ENCODE data around the gene MAP3K14.

The MAP3K14 gene

DNA sequence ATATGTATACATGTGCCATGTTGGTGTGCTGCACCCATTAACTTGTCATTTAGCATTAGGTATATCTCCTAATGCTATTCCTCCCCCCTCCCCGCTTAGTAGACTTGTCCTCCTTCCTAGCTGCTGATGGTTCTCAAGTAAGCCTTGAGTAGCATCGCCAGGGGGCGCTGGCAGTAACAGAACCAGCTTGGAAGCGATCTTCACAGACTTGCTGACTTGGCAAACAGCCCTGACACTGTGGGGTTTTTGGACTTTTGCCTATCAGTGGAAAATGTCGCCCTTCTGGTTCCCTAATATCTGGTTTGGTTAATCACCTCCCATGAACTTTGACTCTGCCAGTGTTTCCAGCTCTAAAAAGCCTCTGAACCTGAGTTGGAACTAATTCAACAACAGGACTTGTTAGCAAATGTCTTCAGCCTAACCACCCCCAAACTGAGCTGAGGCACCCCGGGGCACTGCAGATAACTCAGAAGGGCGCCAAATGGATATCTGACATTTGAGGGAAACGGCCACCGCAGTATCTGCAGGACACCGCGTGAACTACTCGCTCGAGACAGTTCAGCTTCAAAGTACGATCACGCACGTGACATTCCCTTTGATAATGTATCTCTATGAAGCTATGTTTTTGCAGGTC, 39.5 kb downstream of the MAP3K14 start:
- FAIRE-seq = peak; percentile 73

DNA sequence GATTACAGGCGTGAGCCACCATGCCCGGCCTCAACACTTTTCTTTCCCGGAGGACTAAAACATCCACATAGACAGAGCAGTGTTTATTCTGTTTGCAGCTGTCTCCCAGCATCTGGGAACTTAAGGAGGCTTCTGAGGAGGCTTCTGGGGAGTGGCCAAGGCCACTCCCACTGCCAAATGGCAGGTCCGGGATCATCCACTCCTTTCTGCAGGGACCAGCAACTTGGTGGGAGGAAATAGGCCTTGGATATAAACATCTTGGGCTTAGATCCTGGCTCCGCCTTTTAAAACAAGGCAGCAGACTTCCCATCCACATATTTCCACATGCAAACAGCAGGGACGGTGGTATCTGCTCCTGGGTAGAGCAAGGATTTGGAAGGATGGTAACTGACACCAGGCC, 40.8 kb downstream of the MAP3K14 start:
- FAIRE-seq = no peak

DNA sequence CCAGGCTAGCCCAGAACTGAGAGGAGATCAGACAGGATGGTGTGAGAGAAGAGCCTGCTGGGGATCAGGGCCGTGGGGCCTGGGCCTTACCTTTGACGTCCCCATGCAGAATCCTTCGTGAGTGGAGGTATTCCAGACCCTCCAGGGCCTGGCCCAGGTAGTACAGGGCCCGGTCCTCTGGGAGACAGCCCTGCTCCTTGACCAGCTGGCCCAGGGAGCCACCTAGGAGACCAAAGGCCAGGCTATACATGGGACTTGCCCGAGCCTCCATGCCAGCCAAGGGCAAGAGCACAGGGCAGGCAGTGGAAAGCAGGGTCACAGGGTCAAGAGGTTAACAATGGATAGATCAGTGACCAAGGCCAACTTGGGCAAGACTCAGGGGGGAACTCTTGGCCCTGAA, 42.8 kb downstream of the MAP3K14 start:
- FAIRE-seq = no peak

DNA sequence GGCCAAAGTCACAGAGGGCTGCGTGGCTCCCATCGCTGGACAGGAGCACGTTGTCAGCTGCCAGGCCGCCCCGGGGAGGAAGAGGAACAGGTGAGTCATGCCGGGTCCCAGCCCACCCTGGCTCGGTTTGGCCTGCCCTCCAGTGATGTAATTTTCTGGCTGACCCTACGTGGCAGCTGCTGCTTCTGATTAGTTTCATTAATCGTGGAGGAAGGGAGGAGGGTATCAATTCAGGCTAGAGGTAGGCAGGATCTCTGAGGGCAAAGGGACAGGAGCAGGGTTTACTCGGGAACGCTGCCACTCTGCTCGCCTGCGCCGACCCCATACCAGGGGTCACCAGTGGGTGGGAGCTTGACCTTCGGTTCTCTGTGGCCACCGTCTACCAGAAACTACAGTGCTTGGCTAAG, 43.3 kb downstream of the MAP3K14 start:
- FAIRE-seq = no peak

DNA sequence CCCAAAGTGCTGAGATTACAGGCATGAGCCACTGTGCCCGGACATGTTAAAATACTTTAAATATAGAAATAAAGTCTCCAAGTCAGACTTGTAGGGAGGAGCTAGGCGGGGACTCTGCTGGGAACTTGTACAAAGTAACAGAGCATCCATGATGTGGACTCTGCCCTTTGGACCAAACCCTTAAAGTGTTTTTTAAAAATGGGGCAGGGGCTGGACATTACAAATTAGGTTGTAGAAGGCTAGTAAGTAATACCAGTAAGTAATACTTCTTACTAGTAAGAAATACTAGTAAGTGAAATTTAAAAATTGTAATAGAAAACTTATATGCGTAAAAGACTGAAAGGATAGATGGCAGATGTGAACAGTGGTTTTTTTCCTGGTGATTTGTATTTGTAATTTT, 45.2 kb downstream of the MAP3K14 start:
- no peak for FAIRE-seq

DNA sequence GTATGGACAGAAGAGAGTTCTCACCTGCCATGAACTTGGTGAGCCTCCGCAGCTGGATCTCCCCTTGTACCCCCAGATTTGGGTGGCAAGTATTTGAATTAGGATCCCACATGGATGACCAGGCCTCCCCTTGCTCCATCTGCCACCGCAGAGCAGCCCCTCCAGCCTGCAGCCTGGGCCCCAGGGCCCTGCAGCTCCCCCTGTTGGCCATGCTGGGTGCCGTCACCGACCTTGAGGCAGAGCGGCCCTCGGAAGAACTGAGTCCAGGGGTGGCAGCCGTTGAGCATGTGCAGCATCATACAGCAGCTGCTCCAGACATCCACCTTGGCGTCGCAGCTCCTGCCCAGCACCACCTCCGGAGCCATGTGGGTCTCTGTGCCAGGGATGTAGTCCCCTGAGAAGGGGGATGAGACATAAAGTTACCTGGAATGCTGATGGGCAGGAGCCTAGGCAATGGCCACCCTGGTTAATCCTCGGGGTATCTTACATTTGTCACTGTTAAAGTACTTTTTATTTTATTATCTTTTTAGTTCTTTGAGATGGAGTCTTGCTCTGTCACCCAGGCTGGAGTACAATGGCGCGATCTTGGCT, 45.9 kb downstream of the MAP3K14 start:
- no peak for FAIRE-seq

DNA sequence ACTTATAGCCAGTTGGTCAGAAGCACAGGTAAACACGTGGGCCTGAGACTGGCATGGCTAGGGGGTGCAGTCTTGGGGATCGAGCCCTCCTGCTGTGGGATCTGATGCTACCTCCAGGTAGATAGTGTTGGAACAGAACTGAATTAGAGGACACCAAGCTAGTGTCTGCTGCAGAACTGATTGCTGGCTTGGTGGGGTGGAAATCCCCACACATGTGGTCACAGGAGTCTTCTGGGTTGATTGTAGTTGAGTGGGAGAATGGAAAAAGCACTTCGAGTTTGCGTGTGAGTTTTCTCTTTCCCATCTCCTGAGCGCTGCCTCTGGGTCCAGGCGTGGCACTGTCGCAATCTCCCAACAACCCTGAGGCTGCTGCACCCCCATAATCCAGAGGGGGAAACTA, 46.9 kb downstream of the MAP3K14 start:
- FAIRE-seq = no peak

DNA sequence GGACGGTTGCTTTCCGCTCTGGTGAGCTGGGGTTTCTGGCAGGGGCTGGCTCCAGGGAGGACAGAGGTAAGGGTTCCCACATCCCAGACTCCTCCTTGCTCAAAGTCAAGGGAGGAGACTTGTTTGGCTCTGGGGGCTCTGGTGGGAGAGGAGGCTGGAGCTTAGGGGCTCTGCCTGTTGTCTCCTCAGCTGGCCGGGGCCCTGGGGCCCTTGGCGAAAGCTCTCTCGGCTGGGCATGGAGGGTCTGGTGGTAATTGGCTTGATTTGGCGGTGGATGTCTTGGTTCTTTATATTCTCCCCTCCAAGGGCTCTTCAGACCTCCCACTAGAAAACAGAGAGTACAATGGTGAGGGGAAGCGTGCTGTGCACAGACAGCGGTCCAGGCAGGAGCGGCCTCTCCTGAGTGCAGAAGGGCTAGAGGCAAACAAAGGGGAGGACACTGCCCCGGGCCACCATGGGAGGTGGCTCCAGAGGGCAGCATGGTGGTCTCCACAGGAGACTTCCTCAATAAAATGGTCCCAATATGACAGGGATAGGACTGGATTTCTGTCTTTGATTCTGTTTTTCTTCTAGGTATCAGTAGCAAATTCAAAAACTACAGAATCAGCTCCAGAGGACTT, 49.3 kb downstream of the MAP3K14 start:
- no peak for FAIRE-seq

DNA sequence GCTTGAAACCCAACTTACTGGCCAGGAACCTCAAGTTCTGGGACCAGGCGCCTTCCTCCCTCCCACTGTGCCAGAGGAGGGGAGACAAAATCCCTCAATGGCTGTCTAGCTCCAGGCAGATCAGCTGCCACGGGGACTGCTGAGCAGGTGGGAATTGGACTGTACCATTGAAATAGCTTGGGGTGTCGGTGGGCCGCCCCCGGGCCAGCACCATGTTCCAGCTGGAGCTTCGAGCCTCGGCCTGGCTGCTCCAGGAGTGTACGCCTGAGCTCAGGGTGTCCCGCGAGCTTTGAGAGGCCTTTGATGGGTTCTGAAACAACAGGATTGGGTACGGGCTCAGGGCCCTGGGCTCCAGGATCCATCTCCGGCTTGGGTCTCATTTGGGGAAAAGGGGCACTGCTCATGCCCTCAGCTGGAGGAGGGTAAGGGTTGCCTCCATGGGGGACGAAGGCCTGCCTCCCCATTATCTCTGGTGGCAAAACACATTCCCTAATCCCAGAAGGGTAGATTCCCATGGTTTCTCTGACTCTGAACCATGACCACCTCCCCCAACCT, 50.4 kb downstream of the MAP3K14 start:
- no peak for FAIRE-seq

DNA sequence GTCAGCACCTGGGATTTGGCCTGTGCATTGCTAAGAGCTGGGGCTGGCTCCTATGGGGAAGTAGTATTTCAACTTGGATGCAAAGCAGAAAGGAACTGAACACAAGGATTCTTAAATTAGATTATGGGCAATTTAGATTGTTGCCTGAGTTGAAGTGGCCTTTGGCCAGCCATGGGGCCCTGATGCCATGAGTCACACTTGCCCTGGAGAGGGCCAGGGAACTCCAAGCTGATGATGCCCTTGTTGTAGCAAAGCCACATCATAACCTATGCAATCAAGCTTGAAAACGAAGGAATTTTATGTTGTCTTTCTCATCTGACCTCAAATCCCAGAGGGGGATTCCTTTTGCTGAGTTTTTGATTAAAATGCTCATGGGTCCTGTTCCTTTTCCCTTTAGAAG, 51.0 kb downstream of the MAP3K14 start:
- FAIRE-seq = no peak

DNA sequence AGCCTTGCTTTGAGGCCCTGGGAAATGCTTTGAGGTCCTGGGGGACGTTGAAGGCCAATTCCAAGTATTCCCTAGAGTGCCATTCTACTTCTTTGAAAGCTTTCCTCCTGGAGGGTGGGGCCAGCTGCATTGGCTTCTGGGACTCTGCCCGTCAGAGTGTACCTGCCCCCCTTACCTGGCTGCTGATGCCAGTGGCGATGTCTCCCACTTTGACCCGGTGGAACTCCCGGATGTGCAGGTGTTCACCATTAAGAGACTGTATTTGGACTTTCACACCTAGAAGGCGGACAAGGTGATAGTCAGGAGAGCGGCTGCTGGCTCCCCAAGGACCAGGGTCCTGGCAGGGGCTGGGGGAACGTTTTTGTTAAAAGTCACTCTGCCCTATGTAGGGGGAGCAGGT, 51.8 kb downstream of the MAP3K14 start:
- FAIRE-seq = no peak

DNA sequence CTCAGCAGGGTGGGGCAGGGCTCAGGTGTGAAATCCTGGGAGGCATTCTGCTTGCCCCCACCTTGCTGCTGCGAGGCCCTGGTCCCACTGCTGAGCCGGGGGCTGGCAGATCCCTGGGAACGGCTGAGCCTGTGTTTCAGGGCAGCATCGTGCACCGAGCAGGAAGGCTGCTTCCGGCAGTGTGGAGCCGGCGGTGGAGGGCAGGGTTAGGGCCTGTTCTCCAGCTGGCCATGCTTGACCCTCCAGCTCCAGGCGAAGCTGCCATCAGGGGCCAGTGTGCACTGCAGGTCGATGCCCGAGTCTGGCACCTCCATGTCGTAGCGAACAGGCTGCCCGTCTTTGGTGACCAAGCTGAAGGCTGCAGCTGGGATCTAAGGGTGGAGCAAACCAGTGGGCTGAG, 52.4 kb downstream of the MAP3K14 start:
- no peak for FAIRE-seq

DNA sequence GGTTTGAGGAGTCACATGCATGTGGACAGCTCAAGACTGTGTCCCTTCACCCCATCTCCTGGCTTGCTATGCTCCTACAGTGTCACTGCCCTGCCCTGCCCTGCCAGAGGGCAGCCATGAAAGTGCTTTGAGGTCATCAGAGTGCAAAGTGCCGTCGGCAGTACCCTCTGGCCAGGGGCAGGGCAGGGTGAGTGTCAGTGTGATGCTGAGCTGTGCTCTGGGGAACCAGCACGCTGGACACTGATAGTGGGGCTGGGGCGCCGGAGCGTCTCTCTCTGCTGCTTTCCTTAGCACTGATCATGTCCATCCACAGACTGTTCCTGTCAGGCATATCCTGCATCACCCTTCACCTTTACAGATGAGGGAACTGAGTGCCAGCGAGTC, 53.4 kb downstream of the MAP3K14 start:
- FAIRE-seq = no peak

DNA sequence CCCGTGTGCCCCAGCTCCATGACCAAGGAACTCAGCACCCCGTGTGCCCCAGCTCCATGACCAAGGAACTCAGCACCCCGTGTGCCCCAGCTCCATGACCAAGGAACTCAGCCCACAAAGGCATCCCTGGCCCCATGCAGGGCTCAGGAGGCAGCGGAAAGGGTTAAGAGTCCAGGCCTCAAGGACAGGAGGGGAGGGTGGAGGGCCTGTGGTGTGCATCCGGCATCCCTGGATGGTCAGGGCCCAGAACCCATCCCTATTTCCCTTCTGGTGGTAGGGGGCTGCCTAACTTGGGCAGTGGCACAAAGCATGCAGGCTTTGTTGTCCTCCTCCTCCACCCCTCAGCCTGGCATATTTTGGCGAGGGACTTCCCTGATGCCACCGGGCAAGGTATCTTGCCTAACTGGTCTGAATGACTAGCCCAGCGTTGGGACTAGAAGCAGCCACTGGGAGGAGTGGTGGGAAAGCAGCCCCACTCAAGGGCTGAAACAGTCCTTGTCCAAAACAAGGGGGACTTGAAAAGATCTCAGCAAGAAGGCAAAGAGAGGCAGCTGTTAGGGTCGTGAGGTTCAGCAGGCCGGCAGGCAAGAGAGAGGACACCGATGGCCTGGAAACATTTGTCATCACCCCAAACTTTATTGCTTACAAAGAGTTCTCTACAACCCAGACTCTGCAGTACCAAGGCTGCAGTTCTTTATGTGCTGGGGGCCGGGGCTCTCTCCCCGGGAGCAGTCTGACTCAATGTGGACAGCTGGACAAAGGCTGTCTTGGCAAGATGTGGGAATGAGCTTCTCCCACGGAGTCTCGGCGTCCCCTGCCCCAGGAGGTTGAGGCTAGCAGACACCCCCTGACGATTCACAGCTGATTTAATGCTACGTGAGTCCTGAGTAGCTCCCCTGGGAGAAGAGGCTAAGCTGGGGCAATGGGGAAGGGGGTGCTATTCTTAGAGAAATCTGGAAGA, 54.0 kb downstream of the MAP3K14 start:
- no peak for FAIRE-seq

DNA sequence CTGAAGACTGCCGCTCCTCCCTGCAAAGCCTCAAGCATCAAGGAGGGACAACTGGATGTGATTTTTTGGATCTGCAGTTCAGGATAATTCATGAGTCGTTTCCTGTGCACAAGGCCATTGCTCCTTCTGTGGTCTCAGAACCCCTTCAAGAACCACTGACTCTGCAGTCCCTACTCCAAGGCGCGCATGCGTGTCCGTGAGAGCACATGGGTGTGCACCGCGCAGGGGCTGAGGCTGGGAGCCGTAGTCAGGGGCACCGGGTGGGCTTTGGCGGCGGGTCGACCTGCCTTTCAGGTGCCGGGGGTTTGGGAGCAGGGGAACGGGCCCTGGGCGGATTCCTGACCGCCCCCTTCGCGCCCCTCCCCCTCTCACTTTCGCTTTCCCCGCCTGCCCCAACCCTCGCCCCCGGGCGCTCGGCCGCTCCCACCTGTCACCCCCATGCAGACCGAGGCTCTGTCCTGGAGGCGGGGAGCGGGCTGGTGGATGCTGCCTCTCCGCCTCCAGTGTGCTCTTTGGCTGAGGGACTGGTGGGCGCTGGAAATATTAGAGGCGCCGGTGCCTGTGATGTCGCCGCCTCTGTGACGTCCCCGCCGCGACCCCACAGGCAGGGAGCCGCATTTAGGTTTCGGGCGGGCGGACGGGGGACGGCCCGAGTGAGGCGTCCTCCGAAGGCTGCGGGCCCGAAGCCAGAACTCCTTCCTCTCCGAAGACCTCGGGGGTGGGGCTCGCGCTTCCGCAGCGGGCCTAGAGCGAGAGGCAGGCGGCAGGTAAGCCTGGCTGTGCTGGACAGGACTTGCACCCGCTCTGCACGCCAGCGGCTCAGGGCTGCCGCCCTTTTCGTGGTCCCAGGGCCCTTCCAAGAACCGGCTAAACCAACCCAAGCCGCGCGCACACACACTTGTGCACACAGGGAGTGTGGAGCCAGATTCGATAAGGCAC, 55.0 kb downstream of the MAP3K14 start, which contains the start of gene SPATA32:
TSS of gene SPATA32 (minus strand) at position 518 of the 939 bp plus-strand sequence. CDS start at position 440, 78 bp downstream.
- no peak for FAIRE-seq

DNA sequence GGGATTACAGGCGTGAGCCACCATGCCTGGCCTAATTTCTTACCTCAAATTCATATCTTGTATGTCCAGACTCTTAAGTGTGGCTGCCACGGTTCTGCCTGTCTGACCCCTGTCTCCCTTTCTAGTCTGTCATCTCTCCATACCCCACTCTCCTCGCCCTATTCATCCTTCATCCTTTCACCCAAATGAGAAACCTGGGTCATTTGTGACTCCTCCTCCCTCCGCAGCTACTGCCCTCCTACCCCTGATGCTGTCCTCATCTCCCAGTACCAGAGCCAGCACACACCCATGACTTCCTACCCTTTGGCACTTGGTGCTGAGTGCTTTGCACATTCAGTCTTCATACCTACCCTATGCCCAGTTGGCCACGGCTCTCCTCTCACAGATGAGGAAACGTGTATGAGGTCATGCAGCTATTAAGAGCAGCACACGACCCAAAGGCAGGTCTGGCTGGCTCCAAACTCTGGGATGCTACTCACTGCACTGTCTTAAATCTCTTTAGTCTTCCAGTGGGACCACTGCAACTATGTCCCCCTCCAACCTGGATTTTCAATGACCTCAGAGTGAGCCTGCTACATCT, 56.5 kb downstream of the MAP3K14 start:
- no peak for FAIRE-seq

DNA sequence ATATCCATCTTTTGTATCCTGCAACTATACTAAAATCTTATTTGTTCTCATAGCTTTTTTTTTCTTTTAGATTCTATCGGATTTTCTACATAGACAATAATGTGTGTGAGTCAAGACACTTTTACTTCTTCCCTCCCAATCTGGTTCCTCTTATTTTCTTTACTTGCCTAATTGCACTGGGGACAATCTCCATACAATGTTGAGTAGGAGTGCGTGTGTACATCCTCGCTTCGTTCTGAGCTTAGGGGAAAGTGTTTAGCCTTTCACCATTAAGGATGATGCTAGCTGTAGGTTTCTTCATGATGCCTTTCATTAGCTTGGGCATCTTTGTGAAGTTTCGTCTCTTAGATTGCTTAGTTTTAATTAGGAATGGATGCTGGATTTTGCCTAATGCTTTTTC, 57.8 kb downstream of the MAP3K14 start:
- no peak for FAIRE-seq

DNA sequence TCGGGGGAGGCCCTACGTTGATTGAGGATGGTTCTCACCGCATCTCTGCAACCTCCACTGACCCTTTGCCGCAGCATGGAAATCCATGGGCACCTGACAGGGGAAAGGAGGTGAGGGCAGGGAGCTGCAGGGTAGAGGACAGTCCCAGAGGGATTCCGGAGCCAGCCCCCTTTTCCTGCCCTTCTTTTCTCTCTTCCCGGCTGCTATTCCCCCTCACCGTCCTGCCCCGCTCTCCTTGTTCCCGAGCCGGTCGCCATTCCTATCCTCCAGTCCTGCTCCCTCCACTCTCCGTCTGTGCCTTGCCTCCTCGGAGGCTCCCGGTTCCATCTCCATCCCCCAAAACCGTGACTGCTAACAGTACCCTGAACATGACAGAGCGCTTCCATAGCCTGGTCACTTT, 59.7 kb downstream of the MAP3K14 start:
- FAIRE-seq = no peak

DNA sequence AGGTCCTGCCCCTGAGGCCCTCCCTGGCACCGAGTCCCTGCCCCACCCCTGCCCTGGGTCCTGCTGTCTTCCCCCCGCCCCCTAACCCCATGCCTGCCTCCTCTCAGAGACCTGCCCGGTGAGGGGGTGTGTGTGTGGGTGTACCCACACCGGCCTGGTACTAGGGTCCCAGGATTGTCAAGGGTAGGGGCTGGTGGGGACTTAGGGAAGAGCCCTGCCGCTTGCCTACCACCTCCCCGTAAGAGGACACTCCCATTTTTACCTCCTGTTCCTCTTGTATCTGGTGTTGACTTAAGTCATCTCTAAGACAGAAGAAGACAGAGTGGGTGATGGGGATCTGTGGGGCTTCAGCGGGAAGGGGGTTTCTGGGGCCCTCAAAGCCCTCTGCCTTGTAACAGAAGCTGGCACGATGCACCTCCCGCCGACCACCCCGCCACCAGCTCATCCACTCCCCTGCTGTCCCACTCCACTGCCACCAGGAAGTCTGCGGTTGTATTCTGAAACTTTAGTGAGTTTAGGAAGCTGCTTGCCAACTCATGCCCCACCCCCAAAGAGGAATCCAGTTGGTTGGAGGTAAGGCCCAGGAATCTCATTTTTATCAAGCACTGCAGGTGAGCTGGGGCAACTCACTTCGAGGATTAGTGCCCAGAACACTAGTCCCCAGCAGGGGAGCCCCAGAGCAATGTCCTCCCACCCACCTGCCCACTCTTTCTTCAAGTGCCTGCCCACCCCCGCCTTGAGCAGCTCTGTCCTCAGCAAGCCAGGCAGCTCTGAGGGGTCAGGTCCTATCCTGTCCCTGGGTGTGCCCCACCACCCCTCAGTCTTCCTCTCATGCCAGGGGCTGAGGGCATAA, 60.5 kb downstream of the MAP3K14 start:
- FAIRE-seq = no peak

DNA sequence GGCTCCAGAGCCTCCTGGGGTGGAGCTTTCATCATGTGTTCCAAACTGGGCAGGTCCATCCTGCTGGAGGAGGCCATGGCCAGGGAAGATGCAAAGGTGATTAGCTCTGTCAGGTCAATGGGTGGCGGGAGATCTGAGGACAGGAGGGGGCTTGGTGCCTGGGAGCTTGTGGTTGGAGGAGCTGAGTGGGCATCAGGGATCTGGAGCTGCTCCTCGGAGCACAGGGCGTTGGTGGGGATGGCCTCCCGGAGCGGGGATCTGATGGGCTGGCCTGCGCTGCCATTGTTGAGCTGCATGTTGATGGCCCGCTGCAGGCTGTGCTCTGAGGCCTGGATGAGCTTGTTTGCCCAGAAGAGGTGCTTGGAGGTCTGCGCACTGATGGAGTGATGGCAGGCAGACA, 61.5 kb downstream of the MAP3K14 start:
- FAIRE-seq = no peak

DNA sequence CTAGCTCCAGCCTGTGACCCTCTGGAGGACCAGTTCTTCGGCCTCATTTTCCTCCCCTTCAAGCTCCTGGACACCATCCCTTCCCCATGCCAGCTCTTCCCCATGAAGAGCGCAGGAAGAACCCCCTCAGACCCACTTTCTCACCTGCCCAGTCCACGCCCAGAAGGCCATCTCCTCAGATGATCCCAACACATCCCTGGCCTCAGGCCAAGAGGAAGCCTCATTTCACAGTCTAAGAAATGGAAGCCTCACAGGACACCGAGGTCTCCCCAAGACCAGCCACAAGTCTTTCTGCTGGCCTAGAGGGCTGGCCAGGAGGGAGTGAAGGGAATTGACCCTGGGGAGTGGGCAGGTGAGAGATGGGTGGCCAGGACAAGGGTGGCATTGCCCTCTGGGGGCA, 62.9 kb downstream of the MAP3K14 start:
- FAIRE-seq = no peak

Measured in TTC549 (cell line).